Lung (tissue), 12 donors: ENCODE measurements around the gene PLXNB3. TPM values are rescaled to one million over a fixed set of nuclear protein-coding genes. Genes with fewer than 3 reads are reported as not detected.

Experiments used
- ATAC-seq: fragments of 200-7000 bp; cut with Tn5 transposase; one replicate; pipeline ENCODE4 v1.9.1; 2020; ENCODE audit warnings: moderate number of reproducible peaks; ENCODE audit not compliant: insufficient read depth, low FRiP score
- DNase-seq, 3 donors: peaks; one replicate each; pipeline ENCODE4 v3.0.0-alpha.2; 2013 to 2017
- H3K27ac ChIP-seq, 2 donors: one replicate each; pipeline ENCODE4 v1.5.1; 2013; ENCODE audit warnings: mild to moderate bottlenecking in 2 of 2, moderate library complexity in 2 of 2, control low read depth in 1 of 2, inconsistent platforms in 1 of 2, low read depth in 1 of 2, low read length in 1 of 2
- H3K27me3 ChIP-seq, 3 donors: one replicate each; pipeline ENCODE4 v1.5.1; 2013; ENCODE audit warnings: low read length in 2 of 3; ENCODE audit not compliant: control insufficient read depth in 3 of 3, insufficient read depth in 3 of 3
- H3K36me3 ChIP-seq, 4 donors: one replicate each; pipeline ENCODE4 v1.5.1; 2013; ENCODE audit warnings: low read length in 4 of 4, mild to moderate bottlenecking in 1 of 4, moderate library complexity in 1 of 4; ENCODE audit not compliant: control insufficient read depth in 4 of 4, insufficient read depth in 4 of 4
- H3K4me1 ChIP-seq, 5 donors: one replicate each; pipeline ENCODE4 v1.5.1; 2013; ENCODE audit warnings: low read length in 5 of 5, mild to moderate bottlenecking in 2 of 5, moderate library complexity in 1 of 5; ENCODE audit not compliant: control insufficient read depth in 5 of 5, insufficient read depth in 5 of 5
- H3K4me3 ChIP-seq: one replicate; pipeline ENCODE4 v1.5.1; 2013; ENCODE audit warnings: mild to moderate bottlenecking, control low read depth, moderate library complexity
- H3K9ac ChIP-seq, 2 donors: one replicate each; pipeline ENCODE4 v1.5.1; 2013; ENCODE audit warnings: low read length in 2 of 2, control low read depth in 1 of 2; ENCODE audit not compliant: insufficient read depth in 1 of 2
- H3K9me3 ChIP-seq, 4 donors: one replicate each; pipeline ENCODE4 v1.5.1; 2013; ENCODE audit warnings: low read length in 3 of 4, mild to moderate bottlenecking in 1 of 4, moderate library complexity in 1 of 4; ENCODE audit not compliant: control insufficient read depth in 4 of 4, insufficient read depth in 3 of 4
- CTCF ChIP-seq: IDR thresholded peaks from 2 replicates; pipeline ENCODE4 v1.5.1; 2012; ENCODE audit warnings: mild to moderate bottlenecking; ENCODE audit errors: control extremely low read depth, extremely low read depth
- WGBS, 2 donors: extraction: QIAGEN DNeasy Blood & Tissue Kit; methylation state at CpG; one replicate each; pipeline ENCODE4 v1.1.7; 2013; 5-methylcytosine and 5-hydroxymethylcytosine counted together
- polyA plus RNA-seq, 2 donors: library from polyadenylated mRNA; stranded (reverse); fragments of 200-250 nt; gene quantifications; one replicate each; pipeline ENCODE4 v1.2.1, GENCODE V29; 2013
- total RNA-seq, 2 donors: library from RNA; depleted of rRNA in 1 of 2; stranded (reverse); fragments of >200 nt in 1 of 2; gene quantifications; one replicate each; pipeline ENCODE4 v1.2.1, GENCODE V29; 2014 to 2021
- donor health status: control.
- donor health status: control.
- donor health status: Bipolar disorder and iron deficiency.
- donor health status: healthy.
- donor health status: DM: yes; HTN: yes; CAD: no.

Gene PLXNB3
- total and polyA plus RNA-seq, 4 donors: 1.0 to 2.6 (median 1.5) TPM

- 95 to 97% methylated on average over 42 to 87 of the region's 87 CpGs for WGBS, 2 donors
- H3K9ac ChIP-seq: no peak overlapping the region
- no peak for TF ChIP-seq CTCF
- no peaks in the 10 kb centered on the region for H3K4me1 ChIP-seq
- DNase-seq (no peak), ATAC-seq (no peak)
- peaks cover 0 to 7% (median under 1%) of the 10 kb centered on the region in 4 donors for H3K36me3 ChIP-seq
- no peak overlapping the region for H3K27ac ChIP-seq
- H3K27me3 ChIP-seq: no peaks in the 10 kb centered on the region
- no peak overlapping the region for H3K4me3 ChIP-seq
- peaks cover 0 to 18% (median 0%) of the 10 kb centered on the region in 4 donors for H3K9me3 ChIP-seq
Observed at GRCh38 chrX:153803211-153804099, 39.4 kb downstream of the PLXNB3 start.

GRCh38 chrX:153804100-153804595, 40.1 kb downstream of the PLXNB3 start:
- WGBS, 2 donors: 94 to 95% methylated on average over 11 to 34 of the region's 34 CpGs

GRCh38 chrX:153804621-153805020, 40.6 kb downstream of the PLXNB3 start:
- ATAC-seq (no peak), DNase-seq (no peak)
- Histone ChIP-seq H3K27me3 (no peaks in the 10 kb centered on the region), H3K4me1 (no peaks in the 10 kb centered on the region), H3K4me3 (no peak overlapping the region), H3K9ac (no peak overlapping the region), H3K9me3 (peaks cover 0 to 15% (median 0%) of the 10 kb centered on the region in 4 donors), H3K36me3 (no peaks in the 10 kb centered on the region), H3K27ac (no peak overlapping the region)
- 92 to 94% methylated on average over 22 to 25 of the region's 25 CpGs for WGBS, 2 donors
- no peak for TF ChIP-seq CTCF

More at GRCh38 chrX:153804100-153804595, 40.1 kb downstream of the PLXNB3 start:
- Histone ChIP-seq H3K9ac (no peak overlapping the region), H3K36me3 (peaks cover 0 to 2% (median 0%) of the 10 kb centered on the region in 4 donors), H3K27ac (no peak overlapping the region), H3K9me3 (peaks cover 0 to 14% (median 0%) of the 10 kb centered on the region in 4 donors), H3K4me1 (no peaks in the 10 kb centered on the region), H3K4me3 (no peak overlapping the region), H3K27me3 (no peaks in the 10 kb centered on the region)
- TF ChIP-seq CTCF: no peak
- DNase-seq (no peak), ATAC-seq (no peak)
